ENCODE data around the gene CCNYL1. TPM values are rescaled to one million over a fixed set of nuclear protein-coding genes. Genes with fewer than 3 reads are reported as not detected.

Gene CCNYL1
- total RNA-seq = 10 to 100 TPM in 1 of 2 donors, 1 to 10 TPM in 1; 4.5 to 10.7 TPM

DNA sequence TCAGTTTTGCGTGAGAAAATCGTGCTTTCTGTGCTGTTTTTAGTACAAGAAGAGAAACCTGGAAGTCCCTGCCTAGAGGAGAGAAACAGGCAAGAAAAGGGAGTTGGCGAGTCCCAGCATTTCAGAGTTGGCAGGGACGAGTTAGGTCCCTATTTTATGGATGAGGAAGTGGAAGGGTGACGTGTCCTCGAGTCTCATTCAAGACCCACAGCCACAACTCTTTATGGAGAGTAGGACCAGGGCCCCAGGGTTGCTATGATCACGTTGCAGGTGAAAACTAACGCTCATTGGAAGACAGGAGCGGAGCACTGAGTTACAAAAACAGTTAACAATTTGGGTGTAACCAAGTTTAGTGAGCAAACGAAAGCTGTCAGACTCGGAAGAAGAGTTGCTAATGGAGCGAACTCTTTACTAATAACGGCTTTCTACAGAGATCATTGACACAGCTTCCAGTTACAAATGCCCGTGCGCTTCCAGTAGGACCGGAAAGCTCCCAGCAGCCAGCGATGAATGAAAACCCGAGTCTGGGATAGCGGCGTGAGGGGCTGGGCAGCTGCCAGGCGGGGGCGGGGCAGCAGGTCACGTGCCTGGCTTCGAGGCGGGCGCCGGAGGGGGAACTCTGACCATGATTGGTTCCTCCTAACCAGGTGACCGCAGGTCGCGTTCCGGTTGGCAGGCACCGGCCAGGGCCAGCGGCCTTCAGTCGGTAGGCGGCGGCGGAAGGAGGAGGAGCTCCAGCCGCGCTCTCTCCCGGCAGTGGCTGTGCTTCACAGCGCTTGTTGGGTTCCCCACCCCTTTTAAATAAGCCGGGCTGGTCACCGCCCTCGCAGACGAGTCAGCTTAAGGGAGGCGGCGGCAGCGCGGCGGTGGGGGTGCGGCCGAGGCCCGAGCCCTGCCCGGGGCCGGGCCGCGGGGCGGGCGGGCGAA is at the start of gene CCNYL1:
TSS of gene CCNYL1 (plus strand) at position 827 of the 927 bp plus-strand sequence. CDS start 257 bp downstream, outside the sequence.

Small RNA genes lying within 50 kb of the gene (small RNA-seq; reads per million reads assigned to genes)
- gene RF00019 (0 reads per million in 2 donors), gene RNU6-664P (0 reads per million in 2 donors)

Other genes starting within 250 kb of the CCNYL1 start
- gene CREB1, start 181.7 kb upstream of the CCNYL1 start, total RNA-seq = 10 to 100 TPM; 27.9 to 34.3 TPM
- gene METTL21A, start 86.2 kb upstream of the CCNYL1 start, total RNA-seq = 10 to 100 TPM; 11.0 to 21.3 TPM
- gene FZD5, start 58.3 kb downstream of the CCNYL1 start, total RNA-seq = 1 to 10 TPM; 2.7 to 2.8 TPM

All from melanocyte of skin (primary cell).